Activated effector memory CD4-positive, alpha-beta T cell treated with Interleukin-2 at 50 U/mL for 16 hours (primary cell): Measurements from ENCODE around the gene SERTAD1.

ENCODE experiments used
- DNase-seq: peaks from one replicate; pipeline ENCODE4 v3.0.0-alpha.2; 2020

The SERTAD1 gene

GRCh38 chr19:40397568-40397906, 28.3 kb downstream of the SERTAD1 start:
- DNase-seq, result no peak

- no peak for DNase-seq
Measured at GRCh38 chr19:40396886-40397567, 28.8 kb downstream of the SERTAD1 start.

DNA sequence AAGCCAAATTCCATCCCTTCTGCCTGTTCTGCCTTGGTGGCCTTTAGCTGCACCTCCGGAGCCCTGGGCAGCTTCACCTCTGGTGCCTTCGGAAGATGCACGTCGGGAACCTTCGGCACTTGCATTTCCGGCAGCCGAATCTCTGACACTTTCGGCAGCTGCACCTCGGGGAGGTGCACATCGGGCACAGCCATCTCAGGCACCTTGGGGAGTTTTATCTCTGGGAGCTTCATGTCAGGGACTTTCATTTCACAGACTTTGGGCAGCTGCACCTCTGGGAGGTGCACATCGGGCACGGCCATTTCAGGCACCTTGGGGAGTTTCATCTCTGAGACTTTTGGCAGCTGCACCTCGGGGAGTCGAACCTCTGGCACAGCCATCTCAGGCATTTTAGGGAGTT, 29.8 kb downstream of the SERTAD1 start:
- no peak for DNase-seq

DNA sequence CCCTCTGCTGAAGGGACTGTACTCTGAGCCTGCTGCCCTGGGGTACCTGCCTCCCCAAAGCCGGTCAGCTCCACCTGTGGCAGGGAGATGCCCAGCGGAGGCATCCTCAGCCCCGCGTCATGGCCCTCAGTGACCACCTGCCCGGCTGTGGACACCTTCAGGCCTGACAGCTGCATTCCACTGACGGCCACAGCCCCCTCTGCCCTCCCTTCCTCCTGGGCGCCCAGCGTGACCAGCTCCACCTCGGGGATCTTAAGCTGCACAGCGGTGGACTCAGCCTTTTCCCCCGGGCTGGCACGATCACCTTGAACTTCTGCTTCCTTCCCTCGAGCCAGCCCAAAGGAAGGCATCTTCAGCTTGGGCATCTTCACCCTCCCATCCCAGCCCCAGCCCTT, 31.0 kb downstream of the SERTAD1 start:
- no peak for DNase-seq

DNA sequence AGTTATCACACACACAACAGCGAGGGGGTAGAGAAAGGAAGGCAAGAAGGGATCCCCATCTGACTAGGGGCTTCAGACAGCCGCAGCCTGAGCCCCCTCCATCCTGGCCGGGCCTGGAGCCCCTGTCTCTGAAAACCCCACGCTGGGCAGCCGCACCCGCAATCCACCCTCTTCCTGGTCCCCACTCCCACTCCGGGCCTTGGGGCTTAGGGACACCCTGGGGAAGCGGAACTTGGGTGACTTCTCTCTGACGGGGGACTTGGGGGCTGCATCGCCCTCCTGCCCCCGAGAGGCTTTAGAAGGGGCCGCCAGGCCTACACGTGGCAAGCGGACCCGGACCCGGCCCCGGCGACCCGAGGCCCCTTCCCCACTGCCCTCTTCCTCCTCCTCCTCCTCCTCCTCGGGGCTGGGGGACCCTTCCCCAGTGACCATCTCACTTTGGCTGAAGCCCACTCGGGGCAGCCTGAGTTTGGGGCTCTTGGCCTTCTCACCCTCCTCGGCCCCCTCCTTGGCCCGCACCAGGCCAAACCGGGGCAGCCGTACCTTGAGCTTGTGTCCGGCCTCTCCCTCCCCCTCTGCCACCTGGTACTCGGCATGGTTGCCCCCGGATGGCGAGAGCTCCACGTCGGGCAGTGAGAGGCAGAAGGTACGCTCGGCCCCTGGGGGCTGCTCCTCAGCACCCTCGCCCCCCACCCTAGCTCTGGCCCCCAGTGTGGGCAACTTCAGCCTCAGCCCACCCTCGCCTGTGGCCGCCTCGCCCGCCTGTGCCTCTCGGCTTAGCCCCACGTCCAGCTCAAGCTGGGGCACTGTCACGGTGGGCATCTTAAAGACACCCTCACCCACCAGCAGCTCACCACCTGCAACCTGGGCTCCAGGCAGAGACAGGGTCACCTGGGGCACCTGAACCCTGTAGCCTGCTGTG, 31.6 kb downstream of the SERTAD1 start:
- no peak for DNase-seq

- DNase-seq, result no peak
Measured at GRCh38 chr19:40392894-40393517, 32.8 kb downstream of the SERTAD1 start.

- DNase-seq, result no peak
Measured at GRCh38 chr19:40392123-40392522, 33.7 kb downstream of the SERTAD1 start.

GRCh38 chr19:40390084-40390742, 35.6 kb downstream of the SERTAD1 start, which contains the start of gene HIPK4:
Gene HIPK4, minus strand, starts transcription at chr19:40390181. Its CDS starts 279 bp downstream, at chr19:40389902.
- DNase-seq, result no peak

DNA sequence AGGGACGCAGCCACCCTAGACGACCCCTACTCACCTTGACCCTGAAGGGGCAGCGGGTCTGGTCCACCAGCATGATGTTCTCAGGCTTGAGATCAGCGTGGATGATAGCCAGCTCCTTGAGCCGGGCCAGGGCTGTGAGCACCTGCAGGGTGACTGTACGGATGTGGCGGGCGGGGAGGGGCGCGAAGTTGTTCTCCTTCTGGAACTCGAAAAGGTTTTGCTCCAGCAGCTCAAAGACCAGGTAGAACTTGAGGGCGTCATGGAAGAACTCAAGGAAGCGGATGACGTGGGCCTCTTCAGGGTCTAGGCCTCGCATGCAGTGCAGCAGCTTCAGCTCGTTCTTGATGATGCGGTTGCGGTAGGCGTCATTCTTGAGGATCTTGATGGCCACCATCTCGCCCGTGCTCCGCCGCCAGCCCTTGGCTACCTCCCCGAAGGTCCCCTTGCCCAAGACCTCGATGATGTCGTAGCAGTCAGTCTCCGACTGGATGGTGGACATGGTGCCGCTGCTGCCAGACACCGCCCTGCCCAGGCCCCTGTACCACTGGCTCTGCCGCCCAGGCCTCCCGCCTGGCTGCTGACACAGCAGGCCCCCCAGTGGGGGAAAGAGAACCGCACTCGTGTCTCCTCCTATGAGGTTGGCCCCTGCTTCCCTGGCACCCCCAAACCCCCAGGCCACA, 36.2 kb downstream of the SERTAD1 start:
- no peak for DNase-seq

- DNase-seq, result no peak
Measured at GRCh38 chr19:40388481-40388880, 37.3 kb downstream of the SERTAD1 start.

DNA sequence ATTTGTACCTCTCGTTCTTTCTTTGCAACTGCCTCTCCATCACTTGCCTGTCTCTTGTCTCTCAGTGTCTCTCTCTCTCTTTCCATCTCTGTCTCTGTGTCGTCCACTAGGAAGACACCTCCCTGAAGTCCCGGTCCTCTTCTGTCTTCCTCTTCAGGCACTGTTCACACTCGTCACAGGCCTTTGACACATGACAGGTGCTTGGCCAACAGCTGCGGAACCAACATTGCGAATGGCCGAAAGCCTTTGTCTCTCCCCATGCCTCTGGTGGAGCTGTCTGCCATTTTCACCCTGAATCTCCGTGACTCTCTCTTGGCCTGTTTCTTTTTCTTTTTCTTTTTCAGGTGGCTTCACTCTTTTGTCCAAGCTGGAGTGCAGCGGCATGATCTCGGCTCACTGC, 38.6 kb downstream of the SERTAD1 start:
- no peak for DNase-seq

DNA sequence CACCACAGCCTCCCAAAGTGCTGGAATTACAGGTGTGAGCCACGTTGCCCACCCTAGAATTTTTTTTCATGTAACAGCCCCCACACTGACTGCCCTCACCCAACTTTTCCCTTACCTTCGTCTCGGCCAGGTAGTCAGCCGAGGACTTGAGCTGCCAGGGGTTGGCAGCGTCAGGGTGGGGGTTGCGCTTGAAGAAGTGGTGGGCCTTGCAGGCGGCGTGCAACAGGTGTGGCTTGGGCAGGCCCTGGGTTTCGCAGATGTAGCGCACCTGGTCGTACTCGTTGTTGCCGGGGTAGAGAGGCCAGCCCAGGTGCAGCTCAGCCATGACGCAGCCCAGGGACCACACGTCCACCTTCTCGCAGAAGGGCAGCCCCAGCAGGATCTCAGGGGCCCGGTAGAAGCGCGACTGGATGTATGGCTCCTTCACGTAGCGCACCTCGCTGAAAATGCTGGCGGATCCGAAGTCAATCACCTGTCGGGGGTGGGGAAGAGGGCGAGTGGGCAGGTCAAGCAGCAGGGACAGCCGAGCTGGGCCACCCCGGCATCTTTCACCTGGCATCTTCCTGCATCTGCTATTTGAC, 42.0 kb downstream of the SERTAD1 start:
- no peak for DNase-seq

DNA sequence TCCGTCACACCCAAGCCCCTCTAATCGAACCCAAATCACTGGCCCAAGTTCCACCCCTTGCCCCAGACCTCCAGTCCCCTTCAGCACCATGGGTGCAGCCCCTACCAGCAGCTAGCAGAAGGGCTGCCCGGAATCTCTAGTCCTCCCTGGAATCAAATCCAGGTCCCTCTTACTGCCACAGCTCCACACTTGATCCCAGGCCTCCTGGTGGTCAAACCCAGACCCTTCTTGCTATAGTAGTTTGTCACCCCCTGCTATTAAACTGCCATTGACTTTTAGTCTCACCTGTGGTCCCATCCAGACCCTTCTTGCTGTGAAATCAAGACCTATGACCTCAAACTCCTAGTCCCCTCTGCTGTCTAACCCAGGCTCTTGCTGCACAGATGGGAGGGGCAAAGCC, 44.5 kb downstream of the SERTAD1 start:
- DNase-seq, result no peak

- no peak for DNase-seq
Measured at GRCh38 chr19:40380199-40381037, 45.4 kb downstream of the SERTAD1 start.

GRCh38 chr19:40379446-40380198, 46.2 kb downstream of the SERTAD1 start:
- no peak for DNase-seq

- DNase-seq, result no peak
Measured at GRCh38 chr19:40378509-40378908, 47.3 kb downstream of the SERTAD1 start.

DNA sequence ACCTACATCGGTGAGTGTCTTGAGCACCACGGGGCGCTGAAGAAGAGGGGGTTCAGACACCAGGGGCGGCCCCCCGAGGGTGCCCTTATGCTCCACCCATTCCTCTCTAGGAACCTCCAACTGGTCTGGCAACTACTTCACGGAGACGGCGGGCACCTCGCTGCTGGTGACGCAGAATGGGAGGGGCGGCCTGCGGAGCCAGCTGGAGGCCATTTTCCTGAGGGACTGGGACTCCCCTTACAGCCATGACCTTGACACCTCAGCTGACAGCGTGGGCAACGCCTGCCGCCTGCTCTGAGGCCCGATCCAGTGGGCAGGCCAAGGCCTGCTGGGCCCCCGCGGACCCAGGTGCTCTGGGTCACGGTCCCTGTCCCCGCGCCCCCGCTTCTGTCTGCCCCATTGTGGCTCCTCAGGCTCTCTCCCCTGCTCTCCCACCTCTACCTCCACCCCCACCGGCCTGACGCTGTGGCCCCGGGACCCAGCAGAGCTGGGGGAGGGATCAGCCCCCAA, 47.9 kb downstream of the SERTAD1 start:
- DNase-seq, result no peak

GRCh38 chr19:40376286-40376862, 49.4 kb downstream of the SERTAD1 start:
- no peak for DNase-seq

- DNase-seq, result no peak
Measured at GRCh38 chr19:40374084-40374483, 51.7 kb downstream of the SERTAD1 start.

DNA sequence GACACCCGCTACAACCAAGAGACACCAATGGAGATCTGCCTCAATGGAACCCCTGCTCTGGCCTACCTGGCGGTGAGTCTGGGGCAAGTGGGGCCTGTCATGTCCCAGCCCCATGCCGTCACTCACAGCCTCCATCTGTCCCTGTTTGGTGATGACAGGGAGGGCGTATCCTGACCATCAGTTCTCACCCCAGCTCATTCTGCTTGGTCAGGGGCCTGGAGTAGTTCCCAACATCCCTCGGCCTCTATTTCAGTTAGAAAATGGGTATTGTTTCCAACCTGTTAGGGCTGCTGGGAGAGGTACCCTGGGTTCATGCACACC, 54.0 kb downstream of the SERTAD1 start:
- DNase-seq, result no peak
